PFSK-1 (cell line): ENCODE measurements around the gene TGM5.

Experiments used
- POLR2AphosphoS5 ChIP-seq: IDR thresholded peaks from 2 replicates; pipeline ENCODE4 v1.6.1; 2012; ENCODE audit warnings: low read depth, mild to moderate bottlenecking, control low read depth, low read length, moderate library complexity
- SIN3A ChIP-seq: IDR thresholded peaks from 2 replicates; pipeline ENCODE4 v1.6.1; 2012; ENCODE audit warnings: mild to moderate bottlenecking, low read length, moderate library complexity, borderline replicate concordance; ENCODE audit not compliant: insufficient read depth
- TAF1 ChIP-seq: IDR thresholded peaks from 2 replicates; pipeline ENCODE4 v1.6.1; 2012; ENCODE audit warnings: low read length, control low read depth, borderline replicate concordance; ENCODE audit not compliant: insufficient read depth

GRCh38 chr15:43230640-43231115 is 36.0 kb downstream of the TGM5 start:
- TF ChIP-seq TAF1 = no peak
- no peak for TF ChIP-seq SIN3A
- no peak for TF ChIP-seq POLR2AphosphoS5
